Testis (tissue), 3 donors: Measurements from ENCODE around the gene FCHSD1. TPM values are rescaled to one million over a fixed set of nuclear protein-coding genes. Genes with fewer than 3 reads are reported as not detected.

Source experiments
- DNase-seq: peaks from one replicate; pipeline ENCODE4 v3.0.0-alpha.2; 2019
- H3K27ac ChIP-seq, 2 donors: fragments of 200-600 bp; sonication (generic); one replicate each; pipeline ENCODE4 v1.5.1; 2019
- H3K27me3 ChIP-seq: fragments of 200-600 bp; sonication (generic); one replicate; pipeline ENCODE4 v1.5.1; 2019
- H3K36me3 ChIP-seq: fragments of 200-600 bp; sonication (generic); one replicate; pipeline ENCODE4 v1.5.1; 2017; ENCODE audit warnings: low read depth; ENCODE audit errors: missing control alignments
- H3K4me1 ChIP-seq: fragments of 200-600 bp; sonication (generic); one replicate; pipeline ENCODE4 v1.5.1; 2019
- H3K4me3 ChIP-seq, 2 donors: fragments of 200-600 bp; sonication (generic); one replicate each; pipeline ENCODE4 v1.5.1; 2017 to 2019
- H3K9me3 ChIP-seq: fragments of 200-600 bp; sonication (generic); one replicate; pipeline ENCODE4 v1.5.1; 2017
- POLR2A ChIP-seq: fragments of 450-650 bp; IDR thresholded peaks from one replicate; pipeline ENCODE4 v1.6.1; 2017; ENCODE audit warnings: antibody characterized with exemption, mild to moderate bottlenecking, moderate library complexity
- WGBS, 2 donors: methylation state at CpG; one replicate each; pipeline ENCODE4 v1.1.5; 2018; 5-methylcytosine and 5-hydroxymethylcytosine counted together
- intact Hi-C: fragments of 100-400 bp; cut with DNase I; formaldehyde crosslinking; loops from one replicate; pipeline ENCODE4 v1.15.1; 2023; ENCODE audit warnings: low total_unique reads
- polyA plus RNA-seq: library from polyadenylated mRNA; stranded (reverse); fragments of 350-450 nt; fragmentation: Illumina TruSeq; extraction: RNeasy Lipid Tissue Mini Kit (QIAGEN cat#74804); gene quantifications from one replicate; pipeline ENCODE4 v1.2.3, GENCODE V29; 2014; ENCODE audit warnings: low read depth, low replicate concordance; ENCODE audit not compliant: insufficient read depth
- total RNA-seq, 2 donors: library from RNA; depleted of rRNA; stranded (reverse); fragments of >200 nt; gene quantifications; one replicate each; pipeline ENCODE4 v1.2.3, GENCODE V29; 2016
- TF ChIP-seq, protein P1 (sequence below), 3 experiments: fragments of 450-650 bp in 2 of 3; fragments of 200-600 bp in 1 of 3; sonication (generic) in 1 of 3; IDR thresholded peaks; one replicate each; pipeline ENCODE4 v1.5.1; 2016 to 2019; ENCODE audit warnings: antibody characterized with exemption in 3 of 3, mild to moderate bottlenecking in 2 of 3, moderate library complexity in 1 of 3

FCHSD1 gene
- total and polyA plus RNA-seq, 3 donors from 2014 or later: 12.9 to 21.3 (median 19.3) TPM

DNA sequence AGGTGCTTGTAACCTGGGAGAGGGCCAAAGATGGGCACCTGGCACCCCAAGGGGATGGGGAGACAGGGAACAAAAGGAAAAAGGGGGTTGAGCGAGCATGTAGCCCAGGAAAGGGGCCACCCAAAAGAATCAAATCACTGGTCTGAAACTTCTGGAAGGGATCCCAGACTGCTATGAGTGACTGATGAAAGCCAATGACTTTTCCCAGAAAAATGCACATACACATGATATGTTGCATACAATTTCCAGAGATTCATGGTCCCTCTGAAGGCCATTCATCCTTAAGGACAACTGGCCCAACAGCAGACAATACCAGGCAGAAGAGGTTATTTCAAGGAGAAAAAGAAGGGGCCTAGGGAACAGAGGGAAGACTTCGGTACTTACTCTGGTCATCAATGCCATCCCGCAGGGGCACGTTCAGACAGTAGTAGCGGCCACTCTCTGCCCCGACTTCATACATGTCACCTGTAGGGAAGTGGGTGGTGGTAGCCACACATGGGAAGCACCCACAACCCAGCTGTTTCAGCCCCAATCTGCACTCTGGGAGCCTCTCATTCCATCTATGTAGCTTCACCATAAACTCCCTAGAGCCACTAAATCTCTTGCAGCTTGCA is 22.9 kb downstream of the FCHSD1 start:
- Histone ChIP-seq H3K9me3 (no peaks in the 10 kb centered on the region), H3K4me1 (no peaks in the 10 kb centered on the region), H3K4me3 (no peak overlapping the region), H3K27ac (no peak overlapping the region), H3K36me3 (no peaks in the 10 kb centered on the region), H3K27me3 (no peaks in the 10 kb centered on the region)
- no peak for DNase-seq
- 94 to 96% methylated on average over 6 of the region's 6 CpGs for WGBS, 2 donors
- TF ChIP-seq, protein P1, sequence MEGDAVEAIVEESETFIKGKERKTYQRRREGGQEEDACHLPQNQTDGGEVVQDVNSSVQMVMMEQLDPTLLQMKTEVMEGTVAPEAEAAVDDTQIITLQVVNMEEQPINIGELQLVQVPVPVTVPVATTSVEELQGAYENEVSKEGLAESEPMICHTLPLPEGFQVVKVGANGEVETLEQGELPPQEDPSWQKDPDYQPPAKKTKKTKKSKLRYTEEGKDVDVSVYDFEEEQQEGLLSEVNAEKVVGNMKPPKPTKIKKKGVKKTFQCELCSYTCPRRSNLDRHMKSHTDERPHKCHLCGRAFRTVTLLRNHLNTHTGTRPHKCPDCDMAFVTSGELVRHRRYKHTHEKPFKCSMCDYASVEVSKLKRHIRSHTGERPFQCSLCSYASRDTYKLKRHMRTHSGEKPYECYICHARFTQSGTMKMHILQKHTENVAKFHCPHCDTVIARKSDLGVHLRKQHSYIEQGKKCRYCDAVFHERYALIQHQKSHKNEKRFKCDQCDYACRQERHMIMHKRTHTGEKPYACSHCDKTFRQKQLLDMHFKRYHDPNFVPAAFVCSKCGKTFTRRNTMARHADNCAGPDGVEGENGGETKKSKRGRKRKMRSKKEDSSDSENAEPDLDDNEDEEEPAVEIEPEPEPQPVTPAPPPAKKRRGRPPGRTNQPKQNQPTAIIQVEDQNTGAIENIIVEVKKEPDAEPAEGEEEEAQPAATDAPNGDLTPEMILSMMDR (IDR thresholded peaks at IDR 0.05): no peak
- no peak for TF ChIP-seq POLR2A
- intact Hi-C loops: no loop called here

DNA sequence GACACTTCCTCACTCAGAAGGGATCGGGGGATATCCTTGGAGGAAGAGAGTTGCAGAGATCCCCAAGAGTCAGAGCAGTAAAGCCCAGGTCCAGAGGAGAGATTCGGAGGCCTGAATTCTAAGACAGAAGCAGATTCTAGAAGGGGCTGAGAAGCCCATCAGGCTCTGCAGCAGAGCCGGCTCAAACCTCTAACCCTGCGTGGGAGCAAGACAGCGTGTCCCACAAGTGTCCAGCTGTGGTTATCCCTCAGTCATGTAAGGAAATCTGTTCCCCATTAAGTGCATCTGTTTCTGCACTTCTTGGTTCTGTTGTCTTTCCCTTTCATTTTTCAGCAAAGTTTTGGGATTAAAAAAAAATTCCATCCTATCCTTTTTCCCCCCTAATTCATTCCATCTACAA is 27.6 kb downstream of the FCHSD1 start:
- no peaks in the 10 kb centered on the region for H3K9me3 ChIP-seq
- WGBS, 2 donors: 72 to 76% methylated on average over 5 of the region's 5 CpGs
- no peak overlapping the region for H3K4me3 ChIP-seq
- no peak for DNase-seq
- H3K36me3 ChIP-seq: no peaks in the 10 kb centered on the region
- H3K27ac ChIP-seq: no peak overlapping the region
- no peak for TF ChIP-seq POLR2A
- TF ChIP-seq, protein P1 (IDR thresholded peaks at IDR 0.05): no peak
- H3K27me3 ChIP-seq: no peaks in the 10 kb centered on the region
- intact Hi-C loops: no loop called here
- H3K4me1 ChIP-seq: no peaks in the 10 kb centered on the region

DNA sequence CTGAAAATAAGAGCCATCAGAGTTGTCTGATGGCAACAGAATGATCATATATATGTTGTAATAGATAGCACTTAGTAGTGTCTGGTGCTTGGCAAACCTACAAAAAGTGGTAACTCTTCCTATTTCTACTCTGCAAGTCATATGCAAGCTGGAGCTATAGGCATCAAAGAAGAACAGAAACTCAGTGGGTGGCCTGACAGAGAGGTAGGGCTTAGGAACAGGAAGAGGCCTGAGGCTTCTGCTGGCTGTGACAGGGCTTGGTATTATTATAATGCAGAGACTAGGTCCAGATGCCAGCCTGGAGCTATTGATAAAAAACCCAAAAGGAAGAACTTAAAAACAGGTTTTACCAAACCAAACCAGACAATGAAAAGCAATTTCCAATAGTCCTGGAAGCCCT is 28.0 kb downstream of the FCHSD1 start:
- Histone ChIP-seq H3K4me3 (no peak overlapping the region), H3K36me3 (no peaks in the 10 kb centered on the region), H3K27ac (no peak overlapping the region), H3K9me3 (no peaks in the 10 kb centered on the region), H3K27me3 (no peaks in the 10 kb centered on the region), H3K4me1 (no peaks in the 10 kb centered on the region)
- no peak for TF ChIP-seq POLR2A
- TF ChIP-seq, protein P1 (IDR thresholded peaks at IDR 0.05): no peak
- DNase-seq: no peak
- intact Hi-C loops: no loop called here

DNA sequence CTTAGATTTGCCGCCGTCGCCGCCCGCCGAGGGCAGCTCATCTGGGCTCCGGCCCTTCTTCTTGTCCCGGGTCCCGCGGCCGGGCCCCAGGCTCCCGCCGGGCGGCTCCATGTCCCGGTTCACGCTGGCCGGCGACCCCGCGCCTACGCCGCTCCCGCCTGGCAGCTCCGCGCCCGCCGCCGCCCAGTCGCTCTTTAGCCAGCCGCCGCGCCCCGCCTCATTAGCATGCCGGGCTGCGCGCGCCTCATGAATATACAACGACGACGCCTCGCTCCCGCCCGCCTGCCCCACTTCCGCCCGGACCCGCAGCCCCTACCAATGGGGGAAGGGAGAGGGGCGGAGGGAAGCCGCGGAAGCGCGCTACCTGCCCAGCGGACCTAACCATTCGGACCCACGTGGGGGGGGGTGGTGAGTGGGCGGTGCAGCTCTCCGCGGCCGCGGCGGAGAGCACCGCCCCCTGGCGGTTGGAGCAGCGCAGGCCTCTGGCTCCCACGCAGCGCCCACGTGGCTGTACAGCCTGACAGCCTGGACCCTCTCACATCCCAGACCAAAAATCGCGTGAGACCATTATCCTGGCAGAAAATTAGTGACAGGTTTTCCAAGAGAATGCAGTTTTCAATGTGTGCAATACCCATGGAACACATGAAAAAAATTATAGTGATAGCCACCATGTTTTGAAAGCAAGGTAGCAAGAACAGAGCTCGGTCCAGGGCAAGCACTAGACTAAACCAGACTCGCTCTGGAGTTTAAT is 32.2 kb downstream of the FCHSD1 start, which contains the start of gene DIAPH1:
TSS of gene DIAPH1 (minus strand) at position 197 of the 751 bp plus-strand sequence. CDS start at position 111, 86 bp downstream.
- WGBS, 2 donors: 2 to 20% methylated on average over 2 to 47 of the region's 70 CpGs
- no peaks in the 10 kb centered on the region for H3K9me3 ChIP-seq
- H3K4me3 ChIP-seq: peak within 1 kb of the TSS; percentile 83 to 89
- TF ChIP-seq POLR2A: peak; percentile 54
- TF ChIP-seq, protein P1 (IDR thresholded peaks at IDR 0.05): peak; percentile 99
- intact Hi-C loops: no loop called here
- H3K27me3 ChIP-seq: no peaks in the 10 kb centered on the region
- DNase-seq: peak; percentile 98
- no peaks in the 10 kb centered on the region for H3K4me1 ChIP-seq
- no peaks in the 10 kb centered on the region for H3K36me3 ChIP-seq
- H3K27ac ChIP-seq: peak within 1 kb of the TSS; percentile 64 to 86
